ENCODE measurements around the gene ARL14EPL. TPM values are rescaled to one million over a fixed set of nuclear protein-coding genes. Genes with fewer than 3 reads are reported as not detected.

The ARL14EPL gene
- total RNA-seq, 4 donors from 2014 or later: 0.15 TPM; not detected in 3

DNA sequence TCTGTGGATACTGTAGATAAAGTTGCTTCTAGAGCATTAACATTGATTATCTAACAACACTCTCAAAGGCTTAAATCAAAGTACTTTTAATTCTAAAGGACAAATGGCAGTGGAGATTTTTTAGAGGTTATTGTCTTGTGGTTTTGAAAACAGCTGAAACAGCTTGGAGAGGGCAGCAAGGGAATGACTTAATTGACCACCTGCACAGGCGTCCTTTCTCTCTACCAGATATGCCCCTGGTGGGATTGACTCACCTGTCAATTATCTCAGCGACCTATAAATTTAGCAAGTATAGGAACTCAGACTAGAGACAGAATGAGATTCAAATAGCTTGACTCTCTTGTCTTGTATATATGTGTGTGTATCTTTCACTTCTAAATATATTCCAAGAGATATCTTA, 13.5 kb downstream of the ARL14EPL start:
- H3K4me3 ChIP-seq: no peak overlapping the region
- no peaks in the 10 kb centered on the region for H3K36me3 ChIP-seq
- 67 to 86% methylated on average over 2 of the region's 2 CpGs for WGBS, 2 donors (ENCODE audit: low coverage in 1 of 2)
- ATAC-seq: no peak
- H3K4me1 ChIP-seq: no peaks in the 10 kb centered on the region
- TF ChIP-seq, protein P1, sequence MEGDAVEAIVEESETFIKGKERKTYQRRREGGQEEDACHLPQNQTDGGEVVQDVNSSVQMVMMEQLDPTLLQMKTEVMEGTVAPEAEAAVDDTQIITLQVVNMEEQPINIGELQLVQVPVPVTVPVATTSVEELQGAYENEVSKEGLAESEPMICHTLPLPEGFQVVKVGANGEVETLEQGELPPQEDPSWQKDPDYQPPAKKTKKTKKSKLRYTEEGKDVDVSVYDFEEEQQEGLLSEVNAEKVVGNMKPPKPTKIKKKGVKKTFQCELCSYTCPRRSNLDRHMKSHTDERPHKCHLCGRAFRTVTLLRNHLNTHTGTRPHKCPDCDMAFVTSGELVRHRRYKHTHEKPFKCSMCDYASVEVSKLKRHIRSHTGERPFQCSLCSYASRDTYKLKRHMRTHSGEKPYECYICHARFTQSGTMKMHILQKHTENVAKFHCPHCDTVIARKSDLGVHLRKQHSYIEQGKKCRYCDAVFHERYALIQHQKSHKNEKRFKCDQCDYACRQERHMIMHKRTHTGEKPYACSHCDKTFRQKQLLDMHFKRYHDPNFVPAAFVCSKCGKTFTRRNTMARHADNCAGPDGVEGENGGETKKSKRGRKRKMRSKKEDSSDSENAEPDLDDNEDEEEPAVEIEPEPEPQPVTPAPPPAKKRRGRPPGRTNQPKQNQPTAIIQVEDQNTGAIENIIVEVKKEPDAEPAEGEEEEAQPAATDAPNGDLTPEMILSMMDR (IDR thresholded peaks at IDR 0.05): no peak
- TF ChIP-seq EP300 (IDR thresholded peaks at IDR 0.05): no peak
- no peak for TF ChIP-seq POLR2AphosphoS5 (IDR thresholded peaks at IDR 0.05)
- TF ChIP-seq POLR2A (IDR thresholded peaks at IDR 0.05): no peak
- H3K27ac ChIP-seq: no peak overlapping the region
- H3K27me3 ChIP-seq: no peaks in the 10 kb centered on the region
- H3K9me3 ChIP-seq: no peaks in the 10 kb centered on the region

DNA sequence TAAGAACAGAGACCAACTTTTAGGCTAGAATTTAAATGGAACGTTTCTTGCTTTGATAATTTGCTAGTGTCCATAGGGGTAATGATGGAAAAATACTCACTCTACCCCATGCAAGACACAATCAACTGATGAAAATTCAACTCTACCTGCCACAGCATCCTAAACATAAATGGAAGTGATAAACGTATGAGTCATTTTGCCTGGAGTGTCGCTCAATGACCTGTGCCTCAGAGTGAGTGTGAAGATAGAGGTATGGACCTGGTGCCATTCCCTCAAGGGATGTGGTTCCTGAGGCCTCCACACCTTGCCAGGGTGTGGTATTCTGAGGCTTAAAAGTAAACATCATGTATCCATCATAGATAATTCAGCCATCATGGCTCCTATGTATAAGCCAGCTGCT, 14.0 kb downstream of the ARL14EPL start:
- no peaks in the 10 kb centered on the region for H3K9me3 ChIP-seq
- H3K4me3 ChIP-seq: no peak overlapping the region
- H3K27me3 ChIP-seq: no peaks in the 10 kb centered on the region
- no peak for TF ChIP-seq EP300 (IDR thresholded peaks at IDR 0.05)
- TF ChIP-seq, protein P1 (IDR thresholded peaks at IDR 0.05): no peak
- TF ChIP-seq POLR2A (IDR thresholded peaks at IDR 0.05): no peak
- H3K4me1 ChIP-seq: no peaks in the 10 kb centered on the region
- H3K27ac ChIP-seq: no peak overlapping the region
- ATAC-seq: no peak
- WGBS, 2 donors (ENCODE audit: low coverage in 1 of 2): 87 to 90% methylated on average over 3 of the region's 3 CpGs
- no peaks in the 10 kb centered on the region for H3K36me3 ChIP-seq

DNA sequence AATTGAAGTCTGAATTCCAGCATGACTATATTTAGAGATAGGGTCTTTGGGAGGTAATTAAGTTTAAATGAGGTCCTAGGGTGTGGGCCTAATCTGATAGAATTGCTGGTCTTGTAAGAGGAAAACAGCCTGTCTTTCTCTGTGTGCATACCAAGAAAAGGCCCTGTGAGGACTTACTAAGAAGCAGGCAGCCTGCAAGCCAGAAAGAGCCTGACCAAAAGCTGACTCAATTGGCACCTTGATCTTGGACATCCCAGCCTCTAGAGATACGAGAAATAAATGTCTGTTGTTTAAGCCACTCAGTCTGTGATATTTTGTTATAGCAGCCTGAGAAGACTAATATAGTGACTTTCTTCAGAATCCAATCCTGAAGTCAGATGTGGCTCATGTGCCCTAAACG, 14.6 kb downstream of the ARL14EPL start:
- ATAC-seq: no peak
- H3K27ac ChIP-seq: no peak overlapping the region
- no peaks in the 10 kb centered on the region for H3K4me1 ChIP-seq
- no peak overlapping the region for H3K4me3 ChIP-seq
- H3K36me3 ChIP-seq: no peaks in the 10 kb centered on the region
- 74 to 85% methylated on average over 2 of the region's 2 CpGs for WGBS, 2 donors (ENCODE audit: low coverage in 1 of 2)
- no peak for TF ChIP-seq POLR2A (IDR thresholded peaks at IDR 0.05)
- TF ChIP-seq, protein P1 (IDR thresholded peaks at IDR 0.05): no peak
- no peak for TF ChIP-seq POLR2AphosphoS5 (IDR thresholded peaks at IDR 0.05)
- TF ChIP-seq EP300 (IDR thresholded peaks at IDR 0.05): no peak
- H3K27me3 ChIP-seq: no peaks in the 10 kb centered on the region
- H3K9me3 ChIP-seq: no peaks in the 10 kb centered on the region

DNA sequence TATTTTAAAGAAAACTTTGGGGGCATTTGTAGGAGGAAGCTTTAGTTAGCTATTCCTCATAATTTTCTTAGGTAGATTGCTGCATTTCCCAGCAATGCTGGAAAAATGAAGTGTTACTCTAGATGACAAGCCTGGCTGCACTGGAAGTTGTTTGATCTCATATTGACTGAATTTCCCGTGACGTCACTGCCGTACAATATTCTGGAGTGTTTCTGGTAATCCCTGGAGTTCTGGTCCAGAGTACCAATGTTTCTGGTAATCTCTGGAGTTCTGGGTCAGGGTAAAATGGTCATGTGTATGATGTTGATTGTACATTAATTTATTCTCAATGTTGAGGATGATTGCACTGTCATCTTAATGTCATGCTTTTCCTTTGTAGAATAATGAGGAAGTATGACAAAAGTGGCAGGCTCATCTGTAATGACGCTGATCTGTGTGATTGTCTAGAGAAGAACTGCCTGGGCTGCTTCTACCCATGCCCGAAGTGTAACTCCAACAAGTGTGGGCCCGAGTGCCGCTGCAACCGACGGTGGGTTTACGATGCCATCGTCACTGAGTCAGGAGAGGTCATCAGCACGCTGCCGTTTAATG, 26.2 kb downstream of the ARL14EPL start:
- 78 to 87% methylated on average over 4 to 11 of the region's 13 CpGs for WGBS, 2 donors (ENCODE audit: low coverage in 1 of 2)
- no peak for ATAC-seq
- Histone ChIP-seq H3K4me1 (no peaks in the 10 kb centered on the region), H3K9me3 (no peaks in the 10 kb centered on the region), H3K27me3 (peaks cover 20% of the 10 kb centered on the region), H3K36me3 (no peaks in the 10 kb centered on the region), H3K4me3 (no peak overlapping the region), H3K27ac (no peak overlapping the region)
- no peak for TF ChIP-seq POLR2A (IDR thresholded peaks at IDR 0.05)

DNA sequence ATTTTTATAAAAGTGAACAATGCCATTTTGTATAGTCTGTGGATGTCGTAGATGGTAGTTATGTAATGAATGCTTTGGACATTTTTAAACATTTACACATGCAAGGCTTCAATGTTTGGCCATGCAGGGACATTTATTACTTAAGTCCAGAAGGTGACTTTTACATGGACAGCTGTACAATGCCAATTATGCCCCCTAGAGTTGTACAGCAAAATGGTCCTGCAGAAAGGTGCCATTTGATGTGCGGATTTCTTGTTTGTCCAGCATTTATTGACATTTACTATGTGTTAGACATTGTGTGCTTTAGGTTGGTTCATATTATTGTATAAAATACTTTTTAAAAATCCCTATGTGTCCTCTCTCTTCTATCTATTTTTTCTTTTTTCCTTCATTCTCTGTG, 30.1 kb downstream of the ARL14EPL start:
- TF ChIP-seq POLR2AphosphoS5 (IDR thresholded peaks at IDR 0.05) (no peak), EP300 (IDR thresholded peaks at IDR 0.05) (no peak), POLR2A (IDR thresholded peaks at IDR 0.05) (no peak)
- TF ChIP-seq, protein P1 (IDR thresholded peaks at IDR 0.05): no peak
- H3K4me1 ChIP-seq: no peaks in the 10 kb centered on the region
- H3K9me3 ChIP-seq: no peaks in the 10 kb centered on the region
- no peak overlapping the region for H3K4me3 ChIP-seq
- peaks cover 35% of the 10 kb centered on the region for H3K27me3 ChIP-seq
- no peaks in the 10 kb centered on the region for H3K36me3 ChIP-seq
- no peak for ATAC-seq
- WGBS, 2 donors (ENCODE audit: low coverage in 1 of 2): 55 to 58% methylated on average over 2 of the region's 2 CpGs
- H3K27ac ChIP-seq: no peak overlapping the region

All from gastroesophageal sphincter (tissue), 4 donors.